Measurements from ENCODE around the gene EXOSC5. TPM values are rescaled to one million over a fixed set of nuclear protein-coding genes. Genes with fewer than 3 reads are reported as not detected.

Gene EXOSC5
- total RNA-seq, 4 donors from 2014 or later = 11.4 to 16.0 (median 14.2) TPM

DNA sequence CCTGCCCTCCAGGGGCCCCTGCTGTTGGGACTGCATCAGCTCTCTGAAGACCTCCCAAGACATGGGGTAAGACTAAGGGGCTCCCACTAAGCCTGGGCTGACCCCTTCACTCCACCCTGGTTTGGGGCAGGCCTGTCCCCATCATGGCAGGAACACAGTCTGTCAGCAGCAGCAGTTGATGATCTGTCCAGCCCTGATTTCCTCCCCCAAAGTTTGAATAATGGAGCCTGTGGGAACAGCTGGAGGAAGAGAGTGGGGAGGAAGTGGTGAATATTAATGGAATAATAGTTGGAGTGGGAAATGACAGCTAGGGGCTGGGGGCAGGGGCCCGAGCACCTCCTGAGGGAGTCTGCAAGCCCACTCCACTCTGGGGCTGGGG, 31.3 kb upstream of the EXOSC5 start:
- TF ChIP-seq POLR2A (IDR thresholded peaks at IDR 0.05) (no peak), POLR2AphosphoS5 (IDR thresholded peaks at IDR 0.05) (no peak), EP300 (IDR thresholded peaks at IDR 0.05) (no peak)
- TF ChIP-seq, protein P1, sequence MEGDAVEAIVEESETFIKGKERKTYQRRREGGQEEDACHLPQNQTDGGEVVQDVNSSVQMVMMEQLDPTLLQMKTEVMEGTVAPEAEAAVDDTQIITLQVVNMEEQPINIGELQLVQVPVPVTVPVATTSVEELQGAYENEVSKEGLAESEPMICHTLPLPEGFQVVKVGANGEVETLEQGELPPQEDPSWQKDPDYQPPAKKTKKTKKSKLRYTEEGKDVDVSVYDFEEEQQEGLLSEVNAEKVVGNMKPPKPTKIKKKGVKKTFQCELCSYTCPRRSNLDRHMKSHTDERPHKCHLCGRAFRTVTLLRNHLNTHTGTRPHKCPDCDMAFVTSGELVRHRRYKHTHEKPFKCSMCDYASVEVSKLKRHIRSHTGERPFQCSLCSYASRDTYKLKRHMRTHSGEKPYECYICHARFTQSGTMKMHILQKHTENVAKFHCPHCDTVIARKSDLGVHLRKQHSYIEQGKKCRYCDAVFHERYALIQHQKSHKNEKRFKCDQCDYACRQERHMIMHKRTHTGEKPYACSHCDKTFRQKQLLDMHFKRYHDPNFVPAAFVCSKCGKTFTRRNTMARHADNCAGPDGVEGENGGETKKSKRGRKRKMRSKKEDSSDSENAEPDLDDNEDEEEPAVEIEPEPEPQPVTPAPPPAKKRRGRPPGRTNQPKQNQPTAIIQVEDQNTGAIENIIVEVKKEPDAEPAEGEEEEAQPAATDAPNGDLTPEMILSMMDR (IDR thresholded peaks at IDR 0.05) = no peak
- peaks cover 0 to 40% (median 20%) of the 10 kb centered on the region in 3 donors for H3K4me1 ChIP-seq
- H3K9me3 ChIP-seq = no peaks in the 10 kb centered on the region
- peak overlapping the region; percentile 19 to 88 (median 85) for H3K27ac ChIP-seq
- no peak for ATAC-seq
- WGBS, 2 donors (ENCODE audit: low coverage in 1 of 2) = no CpG with 5 or more reads among the region's 1 CpG
- no peaks in the 10 kb centered on the region for H3K27me3 ChIP-seq
- peaks cover 0 to 65% of the 10 kb centered on the region in 2 donors for H3K36me3 ChIP-seq
- peak overlapping the region in 1 of 2 donors; percentile 57 for H3K4me3 ChIP-seq

DNA sequence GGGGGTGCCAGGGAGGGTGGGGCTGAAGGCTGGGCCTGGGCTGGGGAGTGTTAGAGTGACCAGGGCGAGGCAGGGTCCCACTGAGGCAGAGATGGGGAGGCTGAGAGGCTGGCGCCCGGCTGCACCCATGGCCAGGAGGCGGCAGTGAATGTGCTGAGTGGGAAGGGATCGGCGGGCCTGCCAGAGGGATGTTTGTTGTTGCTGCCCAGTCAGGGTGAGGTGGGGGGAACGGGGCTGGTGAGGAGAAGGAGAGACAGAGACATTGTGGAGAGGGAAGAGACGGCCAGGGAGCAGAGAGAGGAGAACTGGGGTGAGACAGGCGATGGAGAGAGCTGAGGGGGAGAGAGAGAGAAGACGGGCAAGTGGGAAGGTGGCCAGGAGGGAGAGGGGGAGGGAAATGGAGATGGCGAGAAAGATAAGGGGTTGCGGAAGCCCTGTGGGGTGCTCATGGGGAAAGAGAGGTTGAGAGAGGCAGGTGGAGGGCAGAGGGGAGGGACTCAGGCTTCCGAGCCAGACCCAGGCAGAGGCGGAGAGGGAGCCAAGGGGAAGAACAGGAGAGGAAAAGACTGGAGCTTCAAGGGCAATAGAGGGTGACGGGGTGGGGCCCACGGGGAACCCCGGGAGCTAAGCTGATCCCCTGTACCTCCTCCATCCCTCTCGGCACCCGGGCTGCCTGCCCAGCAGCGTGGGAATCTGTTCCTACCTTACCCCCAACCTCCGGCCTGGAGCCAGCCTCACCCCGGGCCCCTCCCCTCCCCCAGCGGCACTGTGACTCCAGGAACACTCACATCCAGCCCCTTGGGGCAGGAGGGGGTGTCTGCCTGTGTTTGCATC, 30.7 kb upstream of the EXOSC5 start:
- peak; percentile 63 for ATAC-seq
- H3K4me3 ChIP-seq = peak overlapping the region; percentile 37 to 57
- peak overlapping the region; percentile 19 to 88 (median 85) for H3K27ac ChIP-seq
- H3K36me3 ChIP-seq = peaks cover 0 to 65% of the 10 kb centered on the region in 2 donors
- peaks cover 0 to 40% (median 20%) of the 10 kb centered on the region in 3 donors for H3K4me1 ChIP-seq
- 3% methylated on average over 16 to 19 of the region's 23 CpGs for WGBS, 2 donors (ENCODE audit: low coverage in 1 of 2)
- H3K27me3 ChIP-seq = no peaks in the 10 kb centered on the region
- TF ChIP-seq, protein P1 (IDR thresholded peaks at IDR 0.05) = peak in 1 of 4 experiments; percentile 14
- no peak for TF ChIP-seq EP300 (IDR thresholded peaks at IDR 0.05)
- TF ChIP-seq POLR2AphosphoS5 (IDR thresholded peaks at IDR 0.05) = no peak
- H3K9me3 ChIP-seq = no peaks in the 10 kb centered on the region

GRCh38 chr19:41426952-41427646, 29.9 kb upstream of the EXOSC5 start, which contains the start of gene B3GNT8:
B3GNT8 (minus strand) TSS chr19:41427374; CDS start chr19:41426778, 596 bp downstream.
- peak within 1 kb of the TSS; percentile 44 to 88 (median 85) for H3K27ac ChIP-seq
- peak within 1 kb of the TSS; percentile 37 to 57 for H3K4me3 ChIP-seq
- H3K27me3 ChIP-seq = no peaks in the 10 kb centered on the region
- no peaks in the 10 kb centered on the region for H3K9me3 ChIP-seq
- peaks cover 0 to 40% (median 20%) of the 10 kb centered on the region in 3 donors for H3K4me1 ChIP-seq
- TF ChIP-seq POLR2AphosphoS5 (IDR thresholded peaks at IDR 0.05) (peak; percentile 59), POLR2A (IDR thresholded peaks at IDR 0.05) (peak in 1 of 2 donors; percentile 27), EP300 (IDR thresholded peaks at IDR 0.05) (no peak)
- TF ChIP-seq, protein P1 (IDR thresholded peaks at IDR 0.05) = no peak
- peak; percentile 94 for ATAC-seq
- 9% methylated on average over 6 of the region's 19 CpGs; no CpG with 5 or more reads in 1 of the 2 donors for WGBS, 2 donors (ENCODE audit: low coverage in 1 of 2)
- peaks cover 0 to 65% of the 10 kb centered on the region in 2 donors for H3K36me3 ChIP-seq

GRCh38 chr19:41426116-41426841, 29.1 kb upstream of the EXOSC5 start:
- no peaks in the 10 kb centered on the region for H3K27me3 ChIP-seq
- peak overlapping the region; percentile 37 to 57 for H3K4me3 ChIP-seq
- H3K36me3 ChIP-seq = peaks cover 0 to 65% of the 10 kb centered on the region in 2 donors
- no peak for ATAC-seq
- WGBS, 2 donors (ENCODE audit: low coverage in 1 of 2) = 0% methylated on average over 1 of the region's 36 CpGs; no CpG with 5 or more reads in 1 of the 2 donors
- H3K4me1 ChIP-seq = peaks cover 0 to 40% (median 20%) of the 10 kb centered on the region in 3 donors
- TF ChIP-seq POLR2AphosphoS5 (IDR thresholded peaks at IDR 0.05) (no peak), EP300 (IDR thresholded peaks at IDR 0.05) (no peak), POLR2A (IDR thresholded peaks at IDR 0.05) (no peak)
- TF ChIP-seq, protein P1 (IDR thresholded peaks at IDR 0.05) = no peak
- H3K27ac ChIP-seq = peak overlapping the region in 3 of 4 donors; percentile 85 to 88 (median 85)
- H3K9me3 ChIP-seq = no peaks in the 10 kb centered on the region
